PC-3 (cell line): ENCODE results near the gene SH3GL2.

Experiments
- EZH2 ChIP-seq: fragments of 300-600 bp; sonication (generic); IDR thresholded peaks from one replicate; pipeline ENCODE4 v1.6.1; 2017; ENCODE audit warnings: antibody characterized with exemption, mild to moderate bottlenecking, low read length; ENCODE audit not compliant: unreplicated experiment
- EZH2phosphoT487 ChIP-seq: fragments of 300-600 bp; sonication (generic); IDR thresholded peaks from 2 replicates; pipeline ENCODE4 v1.6.1; 2018; ENCODE audit warnings: mild to moderate bottlenecking, antibody characterized with exemption, low read length, borderline replicate concordance
- TF ChIP-seq, protein P1 (sequence below): fragments of 300-600 bp; sonication (generic); conservative IDR thresholded peaks from 2 replicates; pipeline ENCODE4 v1.5.1; 2017; ENCODE audit warnings: antibody characterized with exemption, low read depth, mild to moderate bottlenecking, low read length

DNA sequence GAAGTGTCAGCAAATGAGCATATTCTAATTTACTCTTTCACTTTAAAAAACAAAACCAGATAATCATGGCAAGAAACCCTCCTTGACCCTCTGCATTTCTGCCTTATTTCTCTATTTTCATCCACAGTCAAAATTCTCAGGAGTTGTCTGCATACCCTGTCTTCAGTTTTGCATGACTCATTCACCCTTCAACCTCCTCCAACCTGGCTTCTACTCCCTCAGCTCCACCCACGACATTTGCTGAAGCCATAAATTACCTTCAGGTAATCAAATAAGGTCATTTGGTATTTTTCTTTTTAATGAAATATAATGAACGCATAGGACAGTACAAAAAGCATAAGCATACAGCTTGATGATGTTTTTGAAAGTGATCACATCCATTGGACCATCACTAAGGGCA lies 27.8 kb upstream of the SH3GL2 start:
- TF ChIP-seq, protein P1, sequence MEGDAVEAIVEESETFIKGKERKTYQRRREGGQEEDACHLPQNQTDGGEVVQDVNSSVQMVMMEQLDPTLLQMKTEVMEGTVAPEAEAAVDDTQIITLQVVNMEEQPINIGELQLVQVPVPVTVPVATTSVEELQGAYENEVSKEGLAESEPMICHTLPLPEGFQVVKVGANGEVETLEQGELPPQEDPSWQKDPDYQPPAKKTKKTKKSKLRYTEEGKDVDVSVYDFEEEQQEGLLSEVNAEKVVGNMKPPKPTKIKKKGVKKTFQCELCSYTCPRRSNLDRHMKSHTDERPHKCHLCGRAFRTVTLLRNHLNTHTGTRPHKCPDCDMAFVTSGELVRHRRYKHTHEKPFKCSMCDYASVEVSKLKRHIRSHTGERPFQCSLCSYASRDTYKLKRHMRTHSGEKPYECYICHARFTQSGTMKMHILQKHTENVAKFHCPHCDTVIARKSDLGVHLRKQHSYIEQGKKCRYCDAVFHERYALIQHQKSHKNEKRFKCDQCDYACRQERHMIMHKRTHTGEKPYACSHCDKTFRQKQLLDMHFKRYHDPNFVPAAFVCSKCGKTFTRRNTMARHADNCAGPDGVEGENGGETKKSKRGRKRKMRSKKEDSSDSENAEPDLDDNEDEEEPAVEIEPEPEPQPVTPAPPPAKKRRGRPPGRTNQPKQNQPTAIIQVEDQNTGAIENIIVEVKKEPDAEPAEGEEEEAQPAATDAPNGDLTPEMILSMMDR, result no peak
- TF ChIP-seq EZH2, result no peak
- TF ChIP-seq EZH2phosphoT487, result no peak
